A673 (cell line): Measurements from ENCODE around the gene ZNF622. TPM values are rescaled to one million over a fixed set of nuclear protein-coding genes. Genes with fewer than 3 reads are reported as not detected.

Source experiments
- BruUV-seq: library from RNA; stranded (reverse); fragments of 400-500 nt; replicated peaks from 2 replicates; lab custom pipeline; 2021; lab: Mats Ljungman, UMichigan
- CTCF ChIA-PET: fragments of 300-600 bp; sonication (Branson Sonifier 250); formaldehyde crosslinking; loops from one replicate; lab custom pipeline; 2022; ENCODE audit warnings: antibody characterized with exemption; lab: Charles Lee
- POLR2A ChIA-PET: fragments of 300-600 bp; sonication (Branson Sonifier 250); formaldehyde crosslinking; loops from one replicate; lab custom pipeline; 2022; ENCODE audit warnings: antibody characterized with exemption; ENCODE audit not compliant: low non-redundant PET; lab: Charles Lee
- DNase-seq: peaks from one replicate; pipeline ENCODE4 v3.0.0-alpha.2; 2015; ENCODE audit warnings: low spot score
- H3K27ac ChIP-seq: fragments of 200-600 bp; sonication (generic); 2 replicates; pipeline ENCODE4 v1.5.1; 2016; ENCODE audit warnings: mixed run types, low read depth, mild to moderate bottlenecking, mixed read lengths, antibody characterized with exemption, low read length; ENCODE audit not compliant: poor library complexity, severe bottlenecking
- H3K27me3 ChIP-seq: fragments of 200-600 bp; sonication (generic); replicated peaks from 2 replicates; pipeline ENCODE4 v1.6.1; 2017; ENCODE audit warnings: mixed run types, low read depth, mild to moderate bottlenecking, mixed read lengths, antibody characterized with exemption, low read length; ENCODE audit not compliant: insufficient read depth, poor library complexity
- H3K36me3 ChIP-seq: fragments of 200-600 bp; sonication (generic); 2 replicates; pipeline ENCODE4 v1.6.1; 2016; ENCODE audit warnings: mixed run types, mild to moderate bottlenecking, mixed read lengths, antibody characterized with exemption, low read length; ENCODE audit not compliant: insufficient read depth, poor library complexity, severe bottlenecking
- H3K4me1 ChIP-seq: fragments of 200-600 bp; sonication (generic); 2 replicates; pipeline ENCODE4 v1.6.1; 2017; ENCODE audit warnings: mixed run types, mild to moderate bottlenecking, mixed read lengths, antibody characterized with exemption, low read length; ENCODE audit not compliant: insufficient read depth, poor library complexity, severe bottlenecking
- H3K4me3 ChIP-seq: fragments of 200-600 bp; sonication (generic); 2 replicates; pipeline ENCODE4 v1.5.1; 2016; ENCODE audit warnings: low read depth, mixed run types, mild to moderate bottlenecking, mixed read lengths, low read length; ENCODE audit not compliant: poor library complexity, severe bottlenecking
- H3K9me3 ChIP-seq: fragments of 200-600 bp; sonication (generic); 2 replicates; pipeline ENCODE4 v1.6.1; 2016; ENCODE audit warnings: mixed run types, low read depth, mild to moderate bottlenecking, mixed read lengths, antibody characterized with exemption, low read length; ENCODE audit not compliant: poor library complexity, severe bottlenecking
- EZH2 ChIP-seq: fragments of 200-600 bp; sonication (generic); IDR thresholded peaks from 2 replicates; pipeline ENCODE4 v1.6.1; 2017; ENCODE audit warnings: borderline replicate concordance, low read depth, mild to moderate bottlenecking, mixed read lengths, antibody characterized with exemption, low read length; ENCODE audit not compliant: poor library complexity, severe bottlenecking
- intact Hi-C: fragments of 100-400 bp; cut with micrococcal nuclease; formaldehyde crosslinking; loops from one replicate; pipeline ENCODE4 v1.10.0; 2022; ENCODE audit not compliant: unreplicated experiment
- total RNA-seq: library from RNA; stranded (reverse); gene quantifications from 2 replicates; pipeline ENCODE4 v1.2.3, GENCODE V29; 2021
- TF ChIP-seq, protein P1 (sequence below): fragments of 300-800, 200-600 bp; sonication (generic); conservative IDR thresholded peaks from 2 replicates; pipeline ENCODE4 v1.5.1; 2017; ENCODE audit warnings: low read depth, mild to moderate bottlenecking, antibody characterized with exemption, low read length, moderate library complexity, mixed read lengths

The ZNF622 gene
- total RNA-seq, 1 experiment from 2014 or later, result 36.0 TPM

DNA sequence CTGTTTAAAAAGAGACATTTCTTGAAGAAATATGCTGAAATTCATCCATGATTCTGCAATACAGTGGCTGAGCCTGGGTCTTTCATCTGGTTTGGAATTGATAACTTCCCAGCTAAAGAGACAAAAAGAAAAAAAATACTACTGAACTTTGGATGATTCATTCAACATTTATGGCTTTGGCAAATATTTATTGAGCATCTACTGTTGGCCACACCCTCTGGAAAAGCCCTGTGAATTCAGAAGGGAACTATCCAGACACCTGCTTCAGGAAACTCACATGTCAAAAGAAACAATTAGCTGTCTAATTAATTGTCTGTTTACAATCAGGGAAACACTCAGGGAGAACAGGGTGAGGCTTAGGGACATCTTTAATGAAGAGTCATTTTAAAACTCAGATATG lies 17.8 kb upstream of the ZNF622 start:
- no peak for DNase-seq

GRCh38 chr5:16482891-16483290 lies 17.3 kb upstream of the ZNF622 start:
- Histone ChIP-seq H3K36me3 (no peaks in the 10 kb centered on the region), H3K4me1 (no peaks in the 10 kb centered on the region), H3K9me3 (no peaks in the 10 kb centered on the region), H3K27me3 (no peaks in the 10 kb centered on the region), H3K4me3 (no peak overlapping the region), H3K27ac (no peak overlapping the region)
- intact Hi-C loops, result loop anchor here (10.0 kb wide), 1 partner anchor 302 kb away; no protein-coding TSS in a partner anchor
- no peak for DNase-seq
- ChIA-PET CTCF (no interaction called here), POLR2A (no interaction called here)
- no TSS peak for BruUV-seq
- no peak for TF ChIP-seq EZH2
- TF ChIP-seq, protein P1, sequence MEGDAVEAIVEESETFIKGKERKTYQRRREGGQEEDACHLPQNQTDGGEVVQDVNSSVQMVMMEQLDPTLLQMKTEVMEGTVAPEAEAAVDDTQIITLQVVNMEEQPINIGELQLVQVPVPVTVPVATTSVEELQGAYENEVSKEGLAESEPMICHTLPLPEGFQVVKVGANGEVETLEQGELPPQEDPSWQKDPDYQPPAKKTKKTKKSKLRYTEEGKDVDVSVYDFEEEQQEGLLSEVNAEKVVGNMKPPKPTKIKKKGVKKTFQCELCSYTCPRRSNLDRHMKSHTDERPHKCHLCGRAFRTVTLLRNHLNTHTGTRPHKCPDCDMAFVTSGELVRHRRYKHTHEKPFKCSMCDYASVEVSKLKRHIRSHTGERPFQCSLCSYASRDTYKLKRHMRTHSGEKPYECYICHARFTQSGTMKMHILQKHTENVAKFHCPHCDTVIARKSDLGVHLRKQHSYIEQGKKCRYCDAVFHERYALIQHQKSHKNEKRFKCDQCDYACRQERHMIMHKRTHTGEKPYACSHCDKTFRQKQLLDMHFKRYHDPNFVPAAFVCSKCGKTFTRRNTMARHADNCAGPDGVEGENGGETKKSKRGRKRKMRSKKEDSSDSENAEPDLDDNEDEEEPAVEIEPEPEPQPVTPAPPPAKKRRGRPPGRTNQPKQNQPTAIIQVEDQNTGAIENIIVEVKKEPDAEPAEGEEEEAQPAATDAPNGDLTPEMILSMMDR, result no peak

More for the DNA sequence above, 17.8 kb upstream of the ZNF622 start:
- Histone ChIP-seq H3K4me3 (no peak overlapping the region), H3K27me3 (no peaks in the 10 kb centered on the region), H3K9me3 (no peaks in the 10 kb centered on the region), H3K36me3 (no peaks in the 10 kb centered on the region), H3K27ac (no peak overlapping the region), H3K4me1 (no peaks in the 10 kb centered on the region)
- intact Hi-C loops, result loop anchor here (10.0 kb wide), 1 partner anchor 301 kb away; no protein-coding TSS in a partner anchor
- POLR2A ChIA-PET, result no interaction called here
- TF ChIP-seq, protein P1, result no peak
- TF ChIP-seq EZH2, result no peak
- no TSS peak for BruUV-seq
- CTCF ChIA-PET, result no interaction called here

GRCh38 chr5:16480821-16481538 lies 15.4 kb upstream of the ZNF622 start:
- BruUV-seq, result no TSS peak
- Histone ChIP-seq H3K27me3 (no peaks in the 10 kb centered on the region), H3K9me3 (no peaks in the 10 kb centered on the region), H3K27ac (no peak overlapping the region), H3K36me3 (no peaks in the 10 kb centered on the region), H3K4me3 (no peak overlapping the region), H3K4me1 (no peaks in the 10 kb centered on the region)
- intact Hi-C loops, result loop anchor here (10.0 kb wide), 1 partner anchor 304 kb away; no protein-coding TSS in a partner anchor
- ChIA-PET POLR2A (interaction anchor here (0.6 kb wide), 1 partner anchor 10 kb away, joined by 6 read pairs; no protein-coding TSS in a partner anchor), CTCF (no interaction called here)
- DNase-seq, result no peak
- no peak for TF ChIP-seq EZH2
- TF ChIP-seq, protein P1, result no peak
